Endothelial cell of umbilical vein (primary cell): ENCODE results near the gene TEX35. TPM values are rescaled to one million over a fixed set of nuclear protein-coding genes. Genes with fewer than 3 reads are reported as not detected.

ENCODE experiments used
- BruUV-seq: library from RNA; stranded (reverse); fragments of 400-500 nt; replicated peaks from 2 replicates; lab custom pipeline; 2021; lab: Mats Ljungman, UMichigan
- CTCF ChIA-PET: fragments of 300-600, 350-600 bp; sonication (Branson Sonifier 250); formaldehyde crosslinking; loops from one replicate; lab custom pipeline; 2021; ENCODE audit warnings: antibody characterized with exemption, inconsistent platforms; lab: Charles Lee
- POLR2A ChIA-PET: fragments of 300-600, 350-600 bp; sonication (Branson Sonifier 250); formaldehyde crosslinking; loops from one replicate; lab custom pipeline; 2021; ENCODE audit warnings: antibody characterized with exemption, inconsistent platforms; lab: Charles Lee
- DNase-seq: peaks from one replicate; pipeline ENCODE4 v3.0.0-alpha.2; 2011; ENCODE audit warnings: low read depth, low spot score
- FAIRE-seq: peaks from 2 replicates; lab custom pipeline; 2011; peaks lifted over from hg19 to GRCh38; lab: Jason Lieb, UNC
- H2AFZ ChIP-seq: 2 replicates; pipeline ENCODE4 v1.6.0; 2012; ENCODE audit warnings: low read depth, low read length, control low read depth, inconsistent platforms
- H3K27ac ChIP-seq: 2 replicates; pipeline ENCODE4 v1.5.1; 2011; ENCODE audit warnings: low read depth, mild to moderate bottlenecking, control low read depth, low read length, moderate library complexity; ENCODE audit not compliant: insufficient read depth
- H3K27me3 ChIP-seq, 2 experiments: 2 replicates each; pipeline versions ENCODE4 v1.6.0 to v1.6.1; 2011; ENCODE audit warnings: low read length in 2 of 2, mixed read lengths in 1 of 2; ENCODE audit not compliant: control insufficient read depth in 2 of 2, insufficient read depth in 2 of 2
- H3K36me3 ChIP-seq, 2 experiments: 2 replicates in 1 of 2; 3 replicates in 1 of 2; pipeline ENCODE4 v1.5.1; 2011; ENCODE audit warnings: low read length in 2 of 2, mild to moderate bottlenecking in 1 of 2, moderate library complexity in 1 of 2; ENCODE audit not compliant: control insufficient read depth in 2 of 2, insufficient read depth in 2 of 2; ENCODE audit errors: extremely low read depth in 1 of 2
- H3K4me1 ChIP-seq: 3 replicates; pipeline ENCODE4 v1.5.1; 2011; ENCODE audit warnings: mild to moderate bottlenecking, low read length; ENCODE audit not compliant: control insufficient read depth, insufficient read depth; ENCODE audit errors: extremely low read depth
- H3K4me2 ChIP-seq: 2 replicates; pipeline ENCODE4 v1.6.1; 2011; ENCODE audit warnings: low read length, control low read depth, mixed read lengths; ENCODE audit not compliant: insufficient read depth
- H3K4me3 ChIP-seq, 3 experiments: fragments of 200-600 bp in 1 of 3; sonication (generic), shearing (Covaris generic) in 1 of 3; replicated peaks in 1 of 3; 2 replicates each; pipeline ENCODE4 v1.5.1; 2011 to 2016; ENCODE audit warnings: control low read depth in 3 of 3, low read length in 3 of 3, mild to moderate bottlenecking in 2 of 3, inconsistent platforms in 1 of 3, low read depth in 1 of 3, moderate library complexity in 1 of 3; ENCODE audit not compliant: insufficient read depth in 1 of 3
- H3K79me2 ChIP-seq: 2 replicates; pipeline ENCODE4 v1.6.0; 2012; ENCODE audit warnings: low read length, inconsistent platforms; ENCODE audit not compliant: control insufficient read depth, insufficient read depth
- H3K9ac ChIP-seq: replicated peaks from 2 replicates; pipeline ENCODE3; 2011; ENCODE audit warnings: low read length, control low read depth; ENCODE audit not compliant: insufficient read depth; ENCODE audit errors: extremely low read depth
- H3K9me1 ChIP-seq: replicated peaks from 3 replicates; pipeline ENCODE4 v1.6.0; 2011; ENCODE audit warnings: mild to moderate bottlenecking, low read length; ENCODE audit not compliant: control insufficient read depth, insufficient read depth; ENCODE audit errors: extremely low read depth
- H3K9me3 ChIP-seq: replicated peaks from 2 replicates; pipeline ENCODE4 v1.5.1; 2012; ENCODE audit warnings: low read length, inconsistent platforms; ENCODE audit not compliant: control insufficient read depth, insufficient read depth
- H4K20me1 ChIP-seq: replicated peaks from 2 replicates; pipeline ENCODE3; 2011; ENCODE audit warnings: mild to moderate bottlenecking, low read length; ENCODE audit not compliant: control insufficient read depth, insufficient read depth; ENCODE audit errors: extremely low read depth
- EZH2 ChIP-seq: IDR thresholded peaks from 2 replicates; pipeline ENCODE4 v1.6.1; 2012; ENCODE audit warnings: borderline replicate concordance, low read depth, mild to moderate bottlenecking, moderate library complexity, low read length, inconsistent platforms; ENCODE audit not compliant: severe bottlenecking
- FOS ChIP-seq: IDR thresholded peaks from 2 replicates; pipeline ENCODE4 v1.6.1; 2011; ENCODE audit warnings: mild to moderate bottlenecking, low read length, moderate library complexity, borderline replicate concordance; ENCODE audit not compliant: insufficient read depth
- GATA2 ChIP-seq: IDR thresholded peaks from 2 replicates; pipeline ENCODE4 v1.7.0; 2011; ENCODE audit warnings: low read depth, mild to moderate bottlenecking, moderate library complexity, mixed read lengths, low read length; ENCODE audit not compliant: insufficient read length, insufficient read depth
- JUN ChIP-seq: IDR thresholded peaks from 2 replicates; pipeline ENCODE4 v1.6.1; 2011; ENCODE audit warnings: borderline replicate concordance, low read depth; ENCODE audit not compliant: insufficient read length, insufficient read depth
- MYC ChIP-seq: IDR thresholded peaks from one replicate; pipeline ENCODE4 v1.6.1; 2011; ENCODE audit warnings: mild to moderate bottlenecking, low read depth, low read length
- POLR2A ChIP-seq: IDR thresholded peaks from 2 replicates; pipeline ENCODE4 v1.6.1; 2012; ENCODE audit warnings: low read depth, mild to moderate bottlenecking, control low read depth, low read length
- POLR2AphosphoS5 ChIP-seq: IDR thresholded peaks from 2 replicates; pipeline ENCODE4 v1.6.1; 2012; ENCODE audit warnings: low read depth, mild to moderate bottlenecking, control low read depth, low read length, moderate library complexity; ENCODE audit not compliant: insufficient read depth
- dilution Hi-C: fragments of 300-500 bp; cut with MboI; formaldehyde crosslinking; loops from one replicate; pipeline ENCODE4 v1.15.0; 2019; ENCODE audit warnings: low sequenced_read_pairs; ENCODE audit not compliant: extremely low pct_ligation_motif_present
- intact Hi-C: fragments of 100-400 bp; cut with micrococcal nuclease; formaldehyde crosslinking; loops from one replicate; pipeline ENCODE4 v1.10.0; 2022
- polyA plus RNA-seq, 4 experiments: library from polyadenylated mRNA; depleted of rRNA in 3 of 4; stranded (reverse) in 3 of 4; unstranded in 1 of 4; fragments of >200 nt; gene quantifications; 2 replicates each; pipeline versions ENCODE4 v1.2.1 to v1.2.3, GENCODE V29; 2011 to 2012; ENCODE audit warnings: missing spikeins in 1 of 4
- total RNA-seq: library from RNA; stranded (reverse); gene quantifications from 2 replicates; pipeline ENCODE4 v1.2.3, GENCODE V29; 2021
- TF ChIP-seq, protein P1 (sequence below), 2 donors: IDR thresholded peaks; 1 replicate in 1 of 2; 2 replicates in 1 of 2; pipeline ENCODE4 v1.5.1; 2011; ENCODE audit warnings: low read length in 2 of 2, mild to moderate bottlenecking in 2 of 2, moderate library complexity in 2 of 2, control low read depth in 1 of 2, inconsistent platforms in 1 of 2, low read depth in 1 of 2; ENCODE audit not compliant: insufficient read depth in 1 of 2; ENCODE audit errors: extremely low read depth in 1 of 2

The TEX35 gene
- total and polyA plus RNA-seq, 2 donors (not counting 3 experiments of a cell fraction or from before 2014, with no cell fraction given), result not detected

DNA sequence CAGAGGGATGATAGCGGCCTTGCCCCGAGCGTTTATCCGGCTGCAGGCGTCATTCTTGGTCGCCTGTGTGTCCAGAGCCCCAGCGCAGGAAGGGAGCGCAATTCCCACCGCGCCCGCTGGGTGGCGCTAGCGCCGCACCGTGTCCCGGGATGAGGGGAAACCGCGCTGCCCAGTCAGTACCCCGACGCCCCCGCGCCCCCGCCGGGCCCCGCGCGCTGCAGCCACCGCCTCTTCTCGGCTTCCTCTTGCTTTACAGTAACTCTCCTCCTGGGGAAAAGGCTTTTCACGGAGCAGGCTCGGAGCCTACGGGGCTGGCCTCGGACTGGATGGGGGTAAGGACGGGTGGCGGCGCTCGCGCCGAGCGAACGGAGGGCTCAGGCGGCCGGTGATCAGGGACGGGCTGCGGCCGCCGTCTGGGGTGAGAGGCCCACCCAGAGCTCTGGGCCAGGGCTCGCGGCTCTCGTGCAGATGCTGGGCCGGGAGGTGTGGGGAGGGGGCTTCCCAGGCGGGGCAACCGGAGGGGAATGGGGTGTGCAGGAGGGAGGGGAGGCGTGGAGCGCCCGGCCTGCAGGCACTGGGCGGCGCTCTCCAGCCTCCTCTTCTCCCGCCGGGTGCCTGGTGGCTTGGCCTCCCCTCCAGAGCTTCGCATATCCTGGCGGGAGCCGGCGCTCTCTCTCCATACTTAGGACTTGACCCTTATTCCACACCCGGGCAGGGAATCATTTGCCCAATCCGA, 29.8 kb downstream of the TEX35 start:
- dilution Hi-C loops, result no loop called here
- H2AFZ ChIP-seq, result peak overlapping the region; percentile 82
- intact Hi-C loops, result loop anchor here (1.0 to 2.0 kb wide), 7 partner anchors 142 to 824 kb away; partner anchors contain the start of gene ANGPTL1
- H3K9ac ChIP-seq, result peak overlapping the region; percentile 3
- no peaks in the 10 kb centered on the region for H3K27me3 ChIP-seq
- POLR2A ChIA-PET, result interaction anchor here (1.0 kb wide), 1 partner anchor 211 kb away, joined by 3 read pairs; no protein-coding TSS in a partner anchor
- no peaks in the 10 kb centered on the region for H3K36me3 ChIP-seq
- no peaks in the 10 kb centered on the region for H3K9me3 ChIP-seq
- CTCF ChIA-PET, result interaction anchor here (0.6 to 14.6 kb wide), 37 partner anchors 10 to 461 kb away, joined by 3 to 349 read pairs (median 4); partner anchors contain the start of gene RALGPS2
- no TSS peak for BruUV-seq
- H3K4me1 ChIP-seq, result peaks cover 11% of the 10 kb centered on the region
- TF ChIP-seq, protein P1, sequence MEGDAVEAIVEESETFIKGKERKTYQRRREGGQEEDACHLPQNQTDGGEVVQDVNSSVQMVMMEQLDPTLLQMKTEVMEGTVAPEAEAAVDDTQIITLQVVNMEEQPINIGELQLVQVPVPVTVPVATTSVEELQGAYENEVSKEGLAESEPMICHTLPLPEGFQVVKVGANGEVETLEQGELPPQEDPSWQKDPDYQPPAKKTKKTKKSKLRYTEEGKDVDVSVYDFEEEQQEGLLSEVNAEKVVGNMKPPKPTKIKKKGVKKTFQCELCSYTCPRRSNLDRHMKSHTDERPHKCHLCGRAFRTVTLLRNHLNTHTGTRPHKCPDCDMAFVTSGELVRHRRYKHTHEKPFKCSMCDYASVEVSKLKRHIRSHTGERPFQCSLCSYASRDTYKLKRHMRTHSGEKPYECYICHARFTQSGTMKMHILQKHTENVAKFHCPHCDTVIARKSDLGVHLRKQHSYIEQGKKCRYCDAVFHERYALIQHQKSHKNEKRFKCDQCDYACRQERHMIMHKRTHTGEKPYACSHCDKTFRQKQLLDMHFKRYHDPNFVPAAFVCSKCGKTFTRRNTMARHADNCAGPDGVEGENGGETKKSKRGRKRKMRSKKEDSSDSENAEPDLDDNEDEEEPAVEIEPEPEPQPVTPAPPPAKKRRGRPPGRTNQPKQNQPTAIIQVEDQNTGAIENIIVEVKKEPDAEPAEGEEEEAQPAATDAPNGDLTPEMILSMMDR (IDR thresholded peaks at IDR 0.05; ENCODE audit: extremely low read depth in 1 of 2, insufficient read depth in 1 of 2, low read depth in 1 of 2, low read length in 2 of 2), result peak; percentile 83 to 89
- no peak for TF ChIP-seq POLR2A
- no peaks in the 10 kb centered on the region for H3K9me1 ChIP-seq
- H3K4me2 ChIP-seq, result peak overlapping the region; percentile 66
- no peak overlapping the region for H3K27ac ChIP-seq
- H4K20me1 ChIP-seq, result no peaks in the 10 kb centered on the region
- peak overlapping the region; percentile 48 to 77 (median 53) for H3K4me3 ChIP-seq
- DNase-seq (peak; percentile 89), FAIRE-seq (peak; percentile 76)
- H3K79me2 ChIP-seq, result no peaks in the 10 kb centered on the region

DNA sequence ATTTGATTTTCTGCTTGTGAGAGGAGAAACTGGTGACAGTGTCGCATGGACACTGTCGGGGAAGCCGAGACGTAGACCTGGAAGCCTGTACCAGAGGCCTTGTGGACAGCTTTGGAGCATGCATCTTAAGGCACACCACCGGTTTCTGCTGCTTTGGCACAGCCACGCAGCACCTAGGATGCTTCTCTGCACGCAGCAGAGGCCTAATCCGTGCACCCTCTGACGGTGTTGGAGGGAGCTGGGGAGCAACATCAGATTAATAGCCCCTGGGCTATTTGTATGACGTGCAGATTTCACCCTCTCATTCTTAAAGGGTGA, 30.3 kb downstream of the TEX35 start:
- DNase-seq (no peak), FAIRE-seq (no peak)
- Histone ChIP-seq H3K9me1 (no peaks in the 10 kb centered on the region), H3K4me2 (peak overlapping the region; percentile 11), H3K27ac (no peak overlapping the region), H3K9me3 (no peaks in the 10 kb centered on the region), H2AFZ (peak overlapping the region; percentile 67), H3K4me1 (peaks cover 11% of the 10 kb centered on the region), H3K36me3 (no peaks in the 10 kb centered on the region), H3K9ac (no peak overlapping the region), H3K27me3 (no peaks in the 10 kb centered on the region), H3K4me3 (peak overlapping the region; percentile 25 to 77 (median 48)), H4K20me1 (no peaks in the 10 kb centered on the region), H3K79me2 (no peaks in the 10 kb centered on the region)
- intact Hi-C loops, result loop anchor here (2.0 kb wide), 1 partner anchor 328 kb away; the partner anchor contains the start of gene ANGPTL1
- POLR2A ChIA-PET, result interaction anchor here (1.0 kb wide), 1 partner anchor 210 kb away, joined by 3 read pairs; no protein-coding TSS in a partner anchor
- CTCF ChIA-PET, result interaction anchor here (0.6 to 14.6 kb wide), 37 partner anchors 10 to 460 kb away, joined by 3 to 349 read pairs (median 4); partner anchors contain the start of gene RALGPS2
- TF ChIP-seq POLR2A, result no peak
- TF ChIP-seq, protein P1 (IDR thresholded peaks at IDR 0.05; ENCODE audit: extremely low read depth in 1 of 2, insufficient read depth in 1 of 2, low read depth in 1 of 2, low read length in 2 of 2), result no peak
- TF ChIP-seq EZH2, result no peak
- no peak for TF ChIP-seq MYC
- TF ChIP-seq JUN, result no peak
- TF ChIP-seq GATA2, result no peak
- no peak for TF ChIP-seq POLR2AphosphoS5
- no peak for TF ChIP-seq FOS
- BruUV-seq, result no TSS peak
- dilution Hi-C loops, result no loop called here
